ENCODE measurements around the gene PLPPR3. TPM values are rescaled to one million over a fixed set of nuclear protein-coding genes. Genes with fewer than 3 reads are reported as not detected.
A peak's percentile ranks its signal among the peaks of the same experiment; 100 is the strongest.

The PLPPR3 gene
- total and polyA plus RNA-seq, 4 donors, result 3.1 TPM; not detected in 3

DNA sequence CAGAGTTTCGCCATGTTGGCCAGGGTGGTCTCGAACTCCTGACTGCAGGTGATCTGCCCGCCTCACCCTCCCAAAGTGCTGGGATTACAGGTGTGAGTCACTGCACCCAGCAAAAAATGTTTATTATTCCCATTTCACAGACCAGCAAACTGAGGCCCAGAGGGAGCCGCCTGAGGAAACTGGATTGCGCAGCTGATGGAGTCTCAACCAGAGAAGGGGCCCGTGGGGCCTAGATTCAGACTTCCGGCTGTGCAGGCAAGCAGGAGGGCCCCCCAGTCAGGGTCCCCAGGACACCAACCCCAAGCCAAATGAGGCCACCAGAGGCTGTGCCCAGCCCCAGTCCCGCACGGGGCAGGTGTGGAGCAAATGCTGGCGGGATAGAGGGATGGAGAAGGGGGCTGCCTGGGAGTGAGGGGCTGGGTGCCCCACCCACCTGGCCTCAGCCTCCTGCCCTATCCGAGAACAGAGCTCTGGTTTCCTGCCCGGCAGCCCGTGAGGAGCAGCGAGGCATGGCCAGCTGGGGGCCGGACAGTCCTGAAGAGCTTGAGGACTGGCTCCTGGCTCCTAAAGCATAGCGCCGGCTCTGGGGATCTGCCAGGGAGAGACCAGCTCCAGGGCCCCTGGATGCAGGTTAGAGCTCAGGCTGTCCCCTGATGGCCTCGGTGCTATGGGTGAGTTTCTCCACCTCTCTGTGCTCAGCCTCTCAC lies 48.9 kb downstream of the PLPPR3 start:
- DNase-seq (ENCODE audit: low spot score), result no peak

DNA sequence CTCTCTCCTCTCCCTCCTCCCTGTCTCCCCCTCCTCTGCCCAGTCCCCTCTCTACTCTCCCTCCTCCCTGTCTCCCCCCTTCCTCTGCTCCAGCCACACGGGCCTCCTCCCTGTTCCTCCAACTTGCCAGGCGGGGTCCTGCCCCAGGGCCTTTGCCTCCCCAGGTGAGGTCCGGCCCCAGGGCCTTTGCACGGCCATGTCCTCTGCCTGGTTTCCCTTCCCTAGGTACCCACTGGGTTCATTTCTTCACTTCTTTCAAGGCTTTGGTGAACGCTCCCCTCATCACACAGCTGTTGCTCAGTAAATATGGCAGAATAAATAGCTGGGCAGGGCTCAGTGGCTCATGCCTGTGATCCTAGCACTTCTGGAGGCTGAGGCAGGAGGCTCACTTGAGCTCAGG lies 49.7 kb downstream of the PLPPR3 start:
- WGBS, result 89% methylated on average over 5 of the region's 5 CpGs
- no peaks in the 10 kb centered on the region for H3K27me3 ChIP-seq (ENCODE audit: control insufficient read depth in 4 of 4, insufficient read depth in 4 of 4, low read length in 3 of 4)
- TF ChIP-seq RXRA (IDR thresholded peaks at IDR 0.05) (no peak), TAF1 (conservative IDR thresholded peaks at IDR 0.05) (no peak)
- TF ChIP-seq, protein P1, sequence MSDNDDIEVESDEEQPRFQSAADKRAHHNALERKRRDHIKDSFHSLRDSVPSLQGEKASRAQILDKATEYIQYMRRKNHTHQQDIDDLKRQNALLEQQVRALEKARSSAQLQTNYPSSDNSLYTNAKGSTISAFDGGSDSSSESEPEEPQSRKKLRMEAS (IDR thresholded peaks at IDR 0.05), result no peak
- TF ChIP-seq, protein P2, sequence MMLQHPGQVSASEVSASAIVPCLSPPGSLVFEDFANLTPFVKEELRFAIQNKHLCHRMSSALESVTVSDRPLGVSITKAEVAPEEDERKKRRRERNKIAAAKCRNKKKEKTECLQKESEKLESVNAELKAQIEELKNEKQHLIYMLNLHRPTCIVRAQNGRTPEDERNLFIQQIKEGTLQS (IDR thresholded peaks at IDR 0.05), result no peak
- H3K36me3 ChIP-seq (ENCODE audit: control insufficient read depth in 4 of 4, insufficient read depth in 3 of 4, low read depth in 1 of 4, low read length in 3 of 4), result no peaks in the 10 kb centered on the region
- no peak for DNase-seq (ENCODE audit: low spot score)
- H3K4me3 ChIP-seq (ENCODE audit: low read depth in 1 of 3, low read length in 3 of 3), result no peak overlapping the region
- no peak overlapping the region for H3K9ac ChIP-seq (ENCODE audit: low read depth in 1 of 2, low read length in 2 of 2)
- no peaks in the 10 kb centered on the region for H3K4me1 ChIP-seq (ENCODE audit: control insufficient read depth in 4 of 4, insufficient read depth in 4 of 4, low read length in 3 of 4)
- H3K9me3 ChIP-seq (ENCODE audit: control insufficient read depth in 4 of 4, low read length in 3 of 4), result no peaks in the 10 kb centered on the region
- no peak overlapping the region for H3K27ac ChIP-seq (ENCODE audit: low read depth in 1 of 2, low read length in 2 of 2)

More for the DNA sequence above, 48.9 kb downstream of the PLPPR3 start:
- Histone ChIP-seq H3K27ac (ENCODE audit: low read depth in 1 of 2, low read length in 2 of 2) (no peak overlapping the region), H3K36me3 (ENCODE audit: control insufficient read depth in 4 of 4, insufficient read depth in 3 of 4, low read depth in 1 of 4, low read length in 3 of 4) (no peaks in the 10 kb centered on the region), H3K9me3 (ENCODE audit: control insufficient read depth in 4 of 4, low read length in 3 of 4) (no peaks in the 10 kb centered on the region), H3K9ac (ENCODE audit: low read depth in 1 of 2, low read length in 2 of 2) (no peak overlapping the region), H3K4me3 (ENCODE audit: low read depth in 1 of 3, low read length in 3 of 3) (no peak overlapping the region), H3K27me3 (ENCODE audit: control insufficient read depth in 4 of 4, insufficient read depth in 4 of 4, low read length in 3 of 4) (no peaks in the 10 kb centered on the region), H3K4me1 (ENCODE audit: control insufficient read depth in 4 of 4, insufficient read depth in 4 of 4, low read length in 3 of 4) (no peaks in the 10 kb centered on the region)
- TF ChIP-seq, protein P3, sequence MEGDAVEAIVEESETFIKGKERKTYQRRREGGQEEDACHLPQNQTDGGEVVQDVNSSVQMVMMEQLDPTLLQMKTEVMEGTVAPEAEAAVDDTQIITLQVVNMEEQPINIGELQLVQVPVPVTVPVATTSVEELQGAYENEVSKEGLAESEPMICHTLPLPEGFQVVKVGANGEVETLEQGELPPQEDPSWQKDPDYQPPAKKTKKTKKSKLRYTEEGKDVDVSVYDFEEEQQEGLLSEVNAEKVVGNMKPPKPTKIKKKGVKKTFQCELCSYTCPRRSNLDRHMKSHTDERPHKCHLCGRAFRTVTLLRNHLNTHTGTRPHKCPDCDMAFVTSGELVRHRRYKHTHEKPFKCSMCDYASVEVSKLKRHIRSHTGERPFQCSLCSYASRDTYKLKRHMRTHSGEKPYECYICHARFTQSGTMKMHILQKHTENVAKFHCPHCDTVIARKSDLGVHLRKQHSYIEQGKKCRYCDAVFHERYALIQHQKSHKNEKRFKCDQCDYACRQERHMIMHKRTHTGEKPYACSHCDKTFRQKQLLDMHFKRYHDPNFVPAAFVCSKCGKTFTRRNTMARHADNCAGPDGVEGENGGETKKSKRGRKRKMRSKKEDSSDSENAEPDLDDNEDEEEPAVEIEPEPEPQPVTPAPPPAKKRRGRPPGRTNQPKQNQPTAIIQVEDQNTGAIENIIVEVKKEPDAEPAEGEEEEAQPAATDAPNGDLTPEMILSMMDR (IDR thresholded peaks at IDR 0.05; ENCODE audit: low read depth, low read length, missing input control), result no peak
- TF ChIP-seq TAF1 (conservative IDR thresholded peaks at IDR 0.05) (no peak), GABPA (IDR thresholded peaks at IDR 0.05 in 1 of 2, conservative IDR thresholded peaks at IDR 0.05 in 1 of 2) (no peak), RAD21 (IDR thresholded peaks at IDR 0.05) (no peak)
- 83% methylated on average over 18 of the region's 18 CpGs for WGBS

DNA sequence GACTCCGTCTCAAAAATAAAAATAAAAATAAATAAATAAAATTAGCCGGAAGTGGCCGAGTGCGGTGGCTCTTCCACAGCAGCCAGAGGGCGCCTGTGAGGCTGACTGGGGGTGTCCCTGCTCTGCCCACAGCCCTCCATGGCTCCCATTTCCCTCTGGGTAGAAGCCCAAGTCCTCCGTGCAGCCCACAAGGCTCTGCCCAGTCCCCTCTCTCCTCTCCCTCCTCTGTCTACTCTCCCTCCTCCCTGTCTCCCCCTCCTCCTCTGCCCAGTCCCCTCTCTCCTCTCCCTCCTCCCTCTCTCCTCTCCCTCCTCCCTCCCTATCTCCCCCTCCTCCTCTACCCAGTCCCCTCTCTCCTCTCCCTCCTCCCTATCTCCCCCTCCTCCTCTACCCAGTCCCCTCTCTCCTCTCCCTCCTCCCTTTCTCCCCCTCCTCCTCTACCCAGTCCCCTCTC lies 50.4 kb downstream of the PLPPR3 start:
- 24% methylated on average over 6 of the region's 6 CpGs for WGBS
- peak; percentile 53 for DNase-seq (ENCODE audit: low spot score)
- H3K4me1 ChIP-seq (ENCODE audit: control insufficient read depth in 4 of 4, insufficient read depth in 4 of 4, low read length in 3 of 4), result no peaks in the 10 kb centered on the region

More for the DNA sequence above, 50.4 kb downstream of the PLPPR3 start:
- peak; percentile 28 to 53 for TF ChIP-seq RAD21 (IDR thresholded peaks at IDR 0.05)
- no peak for TF ChIP-seq YY1 (IDR thresholded peaks at IDR 0.05)
- TF ChIP-seq, protein P3 (IDR thresholded peaks at IDR 0.05; ENCODE audit: low read depth, low read length, missing input control), result peak; percentile 24
- TF ChIP-seq, protein P4, sequence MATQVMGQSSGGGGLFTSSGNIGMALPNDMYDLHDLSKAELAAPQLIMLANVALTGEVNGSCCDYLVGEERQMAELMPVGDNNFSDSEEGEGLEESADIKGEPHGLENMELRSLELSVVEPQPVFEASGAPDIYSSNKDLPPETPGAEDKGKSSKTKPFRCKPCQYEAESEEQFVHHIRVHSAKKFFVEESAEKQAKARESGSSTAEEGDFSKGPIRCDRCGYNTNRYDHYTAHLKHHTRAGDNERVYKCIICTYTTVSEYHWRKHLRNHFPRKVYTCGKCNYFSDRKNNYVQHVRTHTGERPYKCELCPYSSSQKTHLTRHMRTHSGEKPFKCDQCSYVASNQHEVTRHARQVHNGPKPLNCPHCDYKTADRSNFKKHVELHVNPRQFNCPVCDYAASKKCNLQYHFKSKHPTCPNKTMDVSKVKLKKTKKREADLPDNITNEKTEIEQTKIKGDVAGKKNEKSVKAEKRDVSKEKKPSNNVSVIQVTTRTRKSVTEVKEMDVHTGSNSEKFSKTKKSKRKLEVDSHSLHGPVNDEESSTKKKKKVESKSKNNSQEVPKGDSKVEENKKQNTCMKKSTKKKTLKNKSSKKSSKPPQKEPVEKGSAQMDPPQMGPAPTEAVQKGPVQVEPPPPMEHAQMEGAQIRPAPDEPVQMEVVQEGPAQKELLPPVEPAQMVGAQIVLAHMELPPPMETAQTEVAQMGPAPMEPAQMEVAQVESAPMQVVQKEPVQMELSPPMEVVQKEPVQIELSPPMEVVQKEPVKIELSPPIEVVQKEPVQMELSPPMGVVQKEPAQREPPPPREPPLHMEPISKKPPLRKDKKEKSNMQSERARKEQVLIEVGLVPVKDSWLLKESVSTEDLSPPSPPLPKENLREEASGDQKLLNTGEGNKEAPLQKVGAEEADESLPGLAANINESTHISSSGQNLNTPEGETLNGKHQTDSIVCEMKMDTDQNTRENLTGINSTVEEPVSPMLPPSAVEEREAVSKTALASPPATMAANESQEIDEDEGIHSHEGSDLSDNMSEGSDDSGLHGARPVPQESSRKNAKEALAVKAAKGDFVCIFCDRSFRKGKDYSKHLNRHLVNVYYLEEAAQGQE (IDR thresholded peaks at IDR 0.05), result no peak
- Histone ChIP-seq H3K36me3 (ENCODE audit: control insufficient read depth in 4 of 4, insufficient read depth in 3 of 4, low read depth in 1 of 4, low read length in 3 of 4) (no peaks in the 10 kb centered on the region), H3K9ac (ENCODE audit: low read depth in 1 of 2, low read length in 2 of 2) (no peak overlapping the region), H3K9me3 (ENCODE audit: control insufficient read depth in 4 of 4, low read length in 3 of 4) (no peaks in the 10 kb centered on the region), H3K4me3 (ENCODE audit: low read depth in 1 of 3, low read length in 3 of 3) (no peak overlapping the region), H3K27ac (ENCODE audit: low read depth in 1 of 2, low read length in 2 of 2) (no peak overlapping the region), H3K27me3 (ENCODE audit: control insufficient read depth in 4 of 4, insufficient read depth in 4 of 4, low read length in 3 of 4) (no peaks in the 10 kb centered on the region)
